Measurements from ENCODE around the gene HSPB9.

HSPB9 gene

DNA sequence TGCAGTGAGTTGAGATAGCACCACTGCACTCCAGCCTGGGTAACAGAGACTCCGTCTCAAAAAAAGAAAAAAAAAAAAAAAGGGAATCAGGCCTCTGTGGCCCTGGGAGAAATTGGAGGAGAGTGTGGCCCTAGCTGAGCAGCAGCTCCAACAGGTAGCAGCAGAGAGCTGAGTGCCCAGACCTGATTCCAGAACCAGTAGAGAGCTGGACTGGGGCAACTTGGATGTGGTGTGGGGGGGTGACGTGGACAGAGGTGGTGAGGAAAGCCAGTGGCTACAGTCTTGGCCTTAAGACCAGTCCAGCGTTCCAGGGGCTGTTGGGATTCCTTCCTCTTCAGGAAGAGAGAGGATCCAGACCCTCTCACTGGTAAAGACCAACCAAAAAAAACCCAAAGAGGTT, 1.7 kb downstream of the HSPB9 start:
- Histone ChIP-seq H3K9me3 (ENCODE audit: insufficient read depth, low read length) (no peaks in the 10 kb centered on the region), H3K9ac (ENCODE audit: low read length) (no peak overlapping the region), H3K27me3 (ENCODE audit: low read length) (no peaks in the 10 kb centered on the region), H3K9me2 (replicated peaks; ENCODE audit: insufficient read depth, low read length) (no peaks in the 10 kb centered on the region), H3K79me2 (ENCODE audit: insufficient read depth, low read length) (no peaks in the 10 kb centered on the region), H4K20me1 (ENCODE audit: low read depth, low read length) (no peaks in the 10 kb centered on the region), H2AFZ (ENCODE audit: low read depth, low read length, severe bottlenecking) (no peak overlapping the region), H3F3A (ENCODE audit: insufficient read depth) (0 out of 2 replicates have a peak, but pooled peaks cover 7% of the 10 kb centered on the region), H3K4me3 (ENCODE audit: insufficient read depth, low read length, poor library complexity, severe bottlenecking) (no peak overlapping the region), H3K27ac (ENCODE audit: low read depth, low read length) (no peak overlapping the region), H3K4me2 (ENCODE audit: low read depth, low read length, poor library complexity, severe bottlenecking) (no peak overlapping the region), H3K36me3 (ENCODE audit: low read length) (peaks cover 14% of the 10 kb centered on the region)
- no peak for TF ChIP-seq EZH2phosphoT487 (conservative IDR thresholded peaks at IDR 0.05; ENCODE audit: low read length)
- TF ChIP-seq, protein P1, sequence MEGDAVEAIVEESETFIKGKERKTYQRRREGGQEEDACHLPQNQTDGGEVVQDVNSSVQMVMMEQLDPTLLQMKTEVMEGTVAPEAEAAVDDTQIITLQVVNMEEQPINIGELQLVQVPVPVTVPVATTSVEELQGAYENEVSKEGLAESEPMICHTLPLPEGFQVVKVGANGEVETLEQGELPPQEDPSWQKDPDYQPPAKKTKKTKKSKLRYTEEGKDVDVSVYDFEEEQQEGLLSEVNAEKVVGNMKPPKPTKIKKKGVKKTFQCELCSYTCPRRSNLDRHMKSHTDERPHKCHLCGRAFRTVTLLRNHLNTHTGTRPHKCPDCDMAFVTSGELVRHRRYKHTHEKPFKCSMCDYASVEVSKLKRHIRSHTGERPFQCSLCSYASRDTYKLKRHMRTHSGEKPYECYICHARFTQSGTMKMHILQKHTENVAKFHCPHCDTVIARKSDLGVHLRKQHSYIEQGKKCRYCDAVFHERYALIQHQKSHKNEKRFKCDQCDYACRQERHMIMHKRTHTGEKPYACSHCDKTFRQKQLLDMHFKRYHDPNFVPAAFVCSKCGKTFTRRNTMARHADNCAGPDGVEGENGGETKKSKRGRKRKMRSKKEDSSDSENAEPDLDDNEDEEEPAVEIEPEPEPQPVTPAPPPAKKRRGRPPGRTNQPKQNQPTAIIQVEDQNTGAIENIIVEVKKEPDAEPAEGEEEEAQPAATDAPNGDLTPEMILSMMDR (IDR thresholded peaks at IDR 0.05; ENCODE audit: insufficient read depth, low read length, poor library complexity, severe bottlenecking), result no peak

DNA sequence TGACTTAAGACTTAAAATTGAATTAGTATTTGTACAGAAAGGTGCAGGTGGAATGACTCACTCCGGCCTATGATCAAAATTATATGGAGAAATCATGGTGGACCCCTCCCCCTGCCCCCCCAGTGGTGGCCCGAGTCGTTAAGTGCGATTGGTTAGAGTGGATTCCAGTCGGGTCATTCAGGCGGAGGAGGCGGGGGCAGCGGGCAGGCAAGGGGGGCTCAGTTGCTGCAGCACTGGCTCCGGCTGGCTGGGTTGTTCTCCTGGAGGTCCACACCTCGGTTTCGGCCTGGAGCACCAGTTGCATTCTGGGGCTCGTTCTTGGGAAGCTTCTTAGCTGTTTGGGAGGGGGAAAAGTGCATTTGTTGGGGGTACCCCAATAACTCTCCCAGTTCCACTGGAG, 3.0 kb downstream of the HSPB9 start:
- TF ChIP-seq, protein P1 (IDR thresholded peaks at IDR 0.05; ENCODE audit: insufficient read depth, low read length, poor library complexity, severe bottlenecking), result no peak
- TF ChIP-seq EZH2phosphoT487 (conservative IDR thresholded peaks at IDR 0.05; ENCODE audit: low read length), result no peak
- Histone ChIP-seq H3K9ac (ENCODE audit: low read length) (no peak overlapping the region), H3K27ac (ENCODE audit: low read depth, low read length) (no peak overlapping the region), H3K4me2 (ENCODE audit: low read depth, low read length, poor library complexity, severe bottlenecking) (no peak overlapping the region), H3K4me3 (ENCODE audit: insufficient read depth, low read length, poor library complexity, severe bottlenecking) (no peak overlapping the region), H3K79me2 (ENCODE audit: insufficient read depth, low read length) (0 out of 2 replicates have a peak, but pooled peaks cover under 1% of the 10 kb centered on the region), H2AFZ (ENCODE audit: low read depth, low read length, severe bottlenecking) (no peak overlapping the region), H3K36me3 (ENCODE audit: low read length) (peaks cover 14% of the 10 kb centered on the region), H3F3A (ENCODE audit: insufficient read depth) (0 out of 2 replicates have a peak, but pooled peaks cover 7% of the 10 kb centered on the region), H3K9me3 (ENCODE audit: insufficient read depth, low read length) (no peaks in the 10 kb centered on the region), H4K20me1 (ENCODE audit: low read depth, low read length) (no peaks in the 10 kb centered on the region), H3K27me3 (ENCODE audit: low read length) (no peaks in the 10 kb centered on the region), H3K9me2 (replicated peaks; ENCODE audit: insufficient read depth, low read length) (no peaks in the 10 kb centered on the region)

DNA sequence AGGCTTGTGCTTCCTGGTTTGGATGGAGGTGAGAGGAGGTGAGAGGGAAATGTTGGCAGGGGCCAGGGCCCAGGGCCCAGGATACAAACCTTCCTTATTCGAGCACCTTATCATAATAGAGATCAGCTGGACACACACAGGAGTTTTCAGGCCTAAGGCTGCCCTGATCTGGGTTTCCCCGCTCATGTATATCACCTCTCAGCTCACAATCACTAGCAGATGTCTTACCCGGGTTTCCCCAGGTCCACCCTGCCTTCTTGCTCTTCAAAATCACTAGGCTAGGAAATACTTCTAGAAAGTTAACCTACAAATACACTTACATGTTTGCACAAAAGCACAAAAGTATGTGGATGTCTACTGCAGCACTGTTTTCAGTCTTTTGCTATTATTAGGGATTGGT, 4.2 kb downstream of the HSPB9 start:
- no peaks in the 10 kb centered on the region for H4K20me1 ChIP-seq (ENCODE audit: low read depth, low read length)
- no peak for TF ChIP-seq EZH2phosphoT487 (conservative IDR thresholded peaks at IDR 0.05; ENCODE audit: low read length)
- no peak overlapping the region for H3K27ac ChIP-seq (ENCODE audit: low read depth, low read length)
- no peak overlapping the region for H3K4me3 ChIP-seq (ENCODE audit: insufficient read depth, low read length, poor library complexity, severe bottlenecking)
- no peaks in the 10 kb centered on the region for H3K9me2 ChIP-seq (replicated peaks; ENCODE audit: insufficient read depth, low read length)
- H3K4me2 ChIP-seq (ENCODE audit: low read depth, low read length, poor library complexity, severe bottlenecking), result no peak overlapping the region
- H3K36me3 ChIP-seq (ENCODE audit: low read length), result peaks cover 14% of the 10 kb centered on the region
- no peaks in the 10 kb centered on the region for H3K9me3 ChIP-seq (ENCODE audit: insufficient read depth, low read length)
- no peak overlapping the region for H2AFZ ChIP-seq (ENCODE audit: low read depth, low read length, severe bottlenecking)
- H3K9ac ChIP-seq (ENCODE audit: low read length), result no peak overlapping the region
- no peaks in the 10 kb centered on the region for H3K27me3 ChIP-seq (ENCODE audit: low read length)
- peaks cover 13% of the 10 kb centered on the region for H3K79me2 ChIP-seq (ENCODE audit: insufficient read depth, low read length)
- H3F3A ChIP-seq (ENCODE audit: insufficient read depth), result 0 out of 2 replicates have a peak, but pooled peaks cover 7% of the 10 kb centered on the region

DNA sequence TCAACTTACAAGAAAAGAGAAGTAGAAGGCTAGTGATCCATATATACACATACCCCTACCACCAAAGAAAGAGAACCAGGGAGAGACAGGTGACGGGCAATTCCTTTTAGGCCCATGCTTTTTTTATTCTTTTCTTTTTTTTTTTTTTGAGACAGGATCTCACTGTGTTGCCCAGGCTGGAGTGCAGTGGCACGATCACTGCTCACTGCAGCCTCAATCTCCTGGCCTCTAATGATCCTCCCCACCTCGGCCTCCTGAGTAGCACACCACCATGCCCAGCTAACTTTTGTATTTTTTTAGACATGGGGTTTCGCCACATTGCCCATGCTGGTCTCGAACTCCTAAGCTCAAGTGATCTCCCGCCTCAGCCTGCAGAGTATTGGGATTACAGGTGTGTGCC, 4.8 kb downstream of the HSPB9 start:
- no peaks in the 10 kb centered on the region for H3K9me3 ChIP-seq (ENCODE audit: insufficient read depth, low read length)
- H3K36me3 ChIP-seq (ENCODE audit: low read length), result peaks cover 14% of the 10 kb centered on the region
- H3K9me2 ChIP-seq (replicated peaks; ENCODE audit: insufficient read depth, low read length), result no peaks in the 10 kb centered on the region
- no peak overlapping the region for H2AFZ ChIP-seq (ENCODE audit: low read depth, low read length, severe bottlenecking)
- no peak overlapping the region for H3K27ac ChIP-seq (ENCODE audit: low read depth, low read length)
- H3F3A ChIP-seq (ENCODE audit: insufficient read depth), result peaks cover 9% of the 10 kb centered on the region; the same call in 1 of the 2 replicates
- TF ChIP-seq, protein P1 (IDR thresholded peaks at IDR 0.05; ENCODE audit: insufficient read depth, low read length, poor library complexity, severe bottlenecking), result no peak
- no peak for TF ChIP-seq EZH2phosphoT487 (conservative IDR thresholded peaks at IDR 0.05; ENCODE audit: low read length)
- H3K79me2 ChIP-seq (ENCODE audit: insufficient read depth, low read length), result peaks cover 19% of the 10 kb centered on the region
- no peak overlapping the region for H3K9ac ChIP-seq (ENCODE audit: low read length)
- no peak overlapping the region for H3K4me3 ChIP-seq (ENCODE audit: insufficient read depth, low read length, poor library complexity, severe bottlenecking)
- no peaks in the 10 kb centered on the region for H3K27me3 ChIP-seq (ENCODE audit: low read length)
- no peak overlapping the region for H3K4me2 ChIP-seq (ENCODE audit: low read depth, low read length, poor library complexity, severe bottlenecking)
- H4K20me1 ChIP-seq (ENCODE audit: low read depth, low read length), result peaks cover 3% of the 10 kb centered on the region; the same call in 1 of the 2 replicates

All from SU-DHL-6 (cell line).